OCI-LY1 (cell line): ENCODE results near the gene ATP6V0B.

Source experiments
- EZH2 ChIP-seq: fragments of 200-600 bp; sonication (generic), shearing (Covaris generic); IDR thresholded peaks from 2 replicates; pipeline ENCODE4 v1.8.0; 2017; ENCODE audit warnings: borderline replicate concordance, mixed run types, mild to moderate bottlenecking, antibody characterized with exemption, low read length, moderate library complexity, mixed read lengths
- TF ChIP-seq, protein P1 (sequence below): fragments of 200-600 bp; sonication (generic), shearing (Covaris generic); IDR thresholded peaks from 2 replicates; pipeline ENCODE4 v1.5.1; 2017; ENCODE audit warnings: mild to moderate bottlenecking, antibody characterized with exemption, low read length, moderate library complexity, mixed read lengths

GRCh38 chr1:44013949-44014348 lies 39.2 kb downstream of the ATP6V0B start:
- TF ChIP-seq, protein P1, sequence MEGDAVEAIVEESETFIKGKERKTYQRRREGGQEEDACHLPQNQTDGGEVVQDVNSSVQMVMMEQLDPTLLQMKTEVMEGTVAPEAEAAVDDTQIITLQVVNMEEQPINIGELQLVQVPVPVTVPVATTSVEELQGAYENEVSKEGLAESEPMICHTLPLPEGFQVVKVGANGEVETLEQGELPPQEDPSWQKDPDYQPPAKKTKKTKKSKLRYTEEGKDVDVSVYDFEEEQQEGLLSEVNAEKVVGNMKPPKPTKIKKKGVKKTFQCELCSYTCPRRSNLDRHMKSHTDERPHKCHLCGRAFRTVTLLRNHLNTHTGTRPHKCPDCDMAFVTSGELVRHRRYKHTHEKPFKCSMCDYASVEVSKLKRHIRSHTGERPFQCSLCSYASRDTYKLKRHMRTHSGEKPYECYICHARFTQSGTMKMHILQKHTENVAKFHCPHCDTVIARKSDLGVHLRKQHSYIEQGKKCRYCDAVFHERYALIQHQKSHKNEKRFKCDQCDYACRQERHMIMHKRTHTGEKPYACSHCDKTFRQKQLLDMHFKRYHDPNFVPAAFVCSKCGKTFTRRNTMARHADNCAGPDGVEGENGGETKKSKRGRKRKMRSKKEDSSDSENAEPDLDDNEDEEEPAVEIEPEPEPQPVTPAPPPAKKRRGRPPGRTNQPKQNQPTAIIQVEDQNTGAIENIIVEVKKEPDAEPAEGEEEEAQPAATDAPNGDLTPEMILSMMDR: no peak
- no peak for TF ChIP-seq EZH2
